ENCODE data around the gene EGFR.

The EGFR gene

DNA sequence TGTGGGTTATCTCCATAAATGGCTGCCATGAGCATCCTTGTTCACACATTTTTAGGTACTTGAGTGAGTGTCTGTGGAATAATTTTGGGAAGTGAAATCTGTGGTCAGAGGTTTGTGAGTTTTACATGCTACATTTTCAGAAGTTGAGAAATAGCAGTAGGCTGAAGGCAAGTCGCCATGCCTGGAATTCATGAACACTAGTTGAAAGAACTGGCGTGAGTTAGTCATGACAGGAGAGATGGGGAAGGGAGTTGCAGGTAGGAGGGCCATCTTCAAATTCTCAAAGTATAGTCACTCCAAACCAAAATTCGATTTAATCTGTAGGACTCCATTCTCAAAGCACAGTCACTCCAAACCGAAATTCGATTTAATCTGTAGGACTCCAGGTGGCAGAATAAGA lies 89.6 kb downstream of the EGFR start:
- DNase-seq: no peak

DNA sequence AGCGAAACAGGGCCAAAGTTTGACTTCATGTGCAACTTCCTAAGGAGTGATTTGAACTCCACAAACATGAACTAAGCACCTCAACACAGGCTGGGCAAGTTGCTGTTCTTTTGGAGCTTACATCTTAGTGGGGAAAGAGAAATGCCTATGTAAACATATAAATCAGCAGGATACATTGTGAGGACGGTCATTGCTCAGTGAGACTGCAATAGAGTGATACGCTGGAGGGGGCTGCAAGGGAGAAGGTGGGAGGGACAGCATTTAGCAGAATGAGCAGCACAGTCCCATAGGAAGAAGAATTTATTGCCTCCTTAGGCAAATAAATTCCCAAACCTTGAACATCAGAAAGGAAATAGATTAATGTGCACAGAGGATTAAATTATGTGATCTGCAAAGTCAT lies 90.0 kb downstream of the EGFR start:
- no peak for DNase-seq

DNA sequence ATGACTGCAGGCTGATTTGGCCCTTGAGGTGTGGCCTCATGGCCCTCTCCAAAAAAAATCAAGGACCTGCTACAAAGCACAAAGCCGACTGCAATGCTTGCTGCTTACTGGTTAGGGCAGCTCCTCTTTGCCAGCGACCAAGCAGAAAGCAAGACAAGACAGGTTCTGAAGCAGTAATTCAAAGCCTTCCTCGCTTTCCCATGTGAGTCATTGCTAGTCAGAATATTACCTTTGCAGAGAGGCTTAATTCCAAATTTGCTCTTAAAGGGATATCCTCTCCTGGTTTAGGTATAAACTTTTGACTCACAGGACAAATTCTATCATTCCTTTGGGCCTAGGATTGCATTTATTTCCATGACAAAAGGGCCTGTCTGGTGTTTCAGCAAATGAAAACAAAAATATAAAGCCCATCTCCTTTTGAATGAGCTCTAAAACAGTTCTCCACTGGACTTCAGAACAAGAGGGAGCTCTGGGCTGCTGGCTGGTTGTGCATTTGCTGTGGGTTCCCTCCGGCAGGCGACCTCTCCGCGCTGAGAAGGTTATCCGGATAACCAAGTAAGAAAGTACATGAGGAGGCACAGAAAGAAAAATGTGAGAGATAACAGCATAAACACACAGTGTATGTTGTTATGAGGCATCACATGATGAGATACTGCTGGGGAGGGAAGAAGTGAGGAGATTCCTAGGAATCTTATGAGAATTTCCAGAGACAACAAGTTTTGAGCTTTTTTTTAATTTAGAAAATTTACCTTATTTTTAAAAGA lies 90.8 kb downstream of the EGFR start:
- no peak for DNase-seq

DNA sequence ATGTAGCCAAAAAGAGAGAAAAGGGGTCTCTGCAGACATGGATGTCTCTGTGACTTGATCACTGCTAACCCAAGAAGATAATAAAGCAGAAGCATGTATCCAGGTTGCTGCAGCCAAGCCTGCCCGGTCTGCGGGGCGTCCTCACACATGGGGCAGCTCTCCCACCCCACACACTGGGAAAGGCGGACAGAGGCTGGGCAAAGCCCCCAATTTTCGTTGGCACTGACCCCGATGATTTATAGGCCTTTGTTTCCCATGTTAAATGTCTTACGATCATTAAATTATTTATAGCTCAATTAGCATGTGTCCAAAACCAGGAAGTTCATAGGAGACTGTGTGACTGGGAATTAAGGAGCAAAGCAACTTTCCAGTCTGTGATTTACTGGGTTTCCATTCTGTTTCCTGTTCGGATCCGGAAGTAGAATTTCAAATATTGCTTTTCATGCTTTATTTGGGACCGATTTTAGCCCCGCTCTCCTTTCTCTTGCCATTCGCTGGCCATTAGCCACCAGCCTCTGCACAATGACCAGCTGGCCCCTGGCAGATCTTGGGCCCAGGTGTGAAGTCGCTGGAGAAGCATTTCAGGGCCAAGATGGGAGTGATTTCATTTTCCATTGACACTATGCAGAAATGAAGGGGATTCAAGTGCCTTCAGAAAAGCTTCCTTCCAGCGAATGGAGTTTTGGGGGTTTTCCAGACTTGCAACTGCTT lies 91.6 kb downstream of the EGFR start:
- no peak for DNase-seq

DNA sequence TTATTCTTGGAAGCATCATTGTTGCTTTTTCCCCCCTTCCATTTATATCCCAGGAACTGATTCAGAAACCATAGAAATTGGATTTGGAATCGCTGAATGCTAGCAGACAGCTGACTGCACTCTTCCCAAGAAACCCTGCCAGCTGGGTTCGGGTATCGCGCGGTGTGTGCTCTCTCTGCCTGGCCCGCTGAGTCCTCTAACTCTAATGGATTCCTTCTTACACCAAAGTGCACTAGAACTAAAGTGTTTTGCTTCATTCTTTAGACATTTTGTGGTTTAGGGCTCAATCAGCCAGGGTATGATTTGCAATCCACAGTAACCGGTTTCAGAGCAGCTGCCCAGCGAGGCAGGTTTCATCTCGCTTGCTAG lies 92.2 kb downstream of the EGFR start:
- no peak for DNase-seq

DNA sequence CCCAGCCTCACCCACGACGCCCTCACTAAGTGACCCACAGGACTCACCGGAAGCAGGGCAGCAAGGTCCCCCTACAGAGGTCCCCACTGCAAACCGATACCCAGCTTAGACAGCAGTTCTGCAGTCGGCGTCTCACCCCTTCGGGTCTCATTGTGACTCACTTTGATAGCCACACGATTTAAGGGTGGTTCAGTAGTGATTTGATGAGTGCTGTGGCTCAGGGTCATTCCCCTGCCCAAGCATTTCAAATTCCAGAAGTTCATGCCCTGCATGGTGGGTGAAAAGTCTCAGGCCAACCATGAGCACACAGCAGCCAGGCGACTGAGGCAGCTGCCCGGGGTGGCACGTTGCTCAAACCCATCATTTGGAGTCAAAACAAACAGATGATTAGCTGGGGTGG lies 93.2 kb downstream of the EGFR start:
- no peak for DNase-seq

DNA sequence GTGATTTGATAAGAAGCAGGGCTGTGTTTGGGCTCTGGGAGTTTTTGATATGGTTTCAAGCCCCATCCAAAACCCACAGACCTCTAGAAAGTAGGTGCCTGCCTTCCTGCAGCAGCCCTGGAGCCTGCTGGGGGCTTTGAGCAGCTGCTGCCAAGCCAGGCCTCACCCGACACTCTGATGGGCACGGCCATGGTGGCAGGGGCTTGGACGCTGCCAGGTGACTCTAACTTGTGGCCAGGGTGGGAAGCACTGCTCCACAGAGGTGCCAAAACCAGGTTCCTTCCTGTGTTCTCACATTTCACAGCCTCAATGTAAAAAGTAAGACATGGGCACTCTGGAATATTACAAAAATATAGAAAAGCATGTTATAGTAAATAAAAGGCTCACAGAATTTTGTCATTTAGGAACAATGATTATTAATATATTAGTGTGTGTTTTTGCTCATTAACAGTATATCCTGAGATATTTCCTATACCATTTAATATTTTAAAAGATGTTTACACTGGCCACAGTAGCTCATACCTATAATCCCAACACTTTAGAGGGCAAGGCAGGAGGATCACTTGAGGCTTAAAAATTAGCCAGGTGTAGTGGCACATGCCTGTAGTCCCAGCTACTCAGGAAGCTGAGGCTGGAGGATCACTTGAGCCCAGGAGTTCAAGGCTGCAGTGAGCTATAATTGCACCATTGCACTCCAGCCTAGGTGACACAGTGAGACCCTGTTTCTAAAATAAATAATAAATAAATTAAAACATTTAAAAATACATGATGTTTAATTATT lies 95.1 kb downstream of the EGFR start:
- no peak for DNase-seq

DNA sequence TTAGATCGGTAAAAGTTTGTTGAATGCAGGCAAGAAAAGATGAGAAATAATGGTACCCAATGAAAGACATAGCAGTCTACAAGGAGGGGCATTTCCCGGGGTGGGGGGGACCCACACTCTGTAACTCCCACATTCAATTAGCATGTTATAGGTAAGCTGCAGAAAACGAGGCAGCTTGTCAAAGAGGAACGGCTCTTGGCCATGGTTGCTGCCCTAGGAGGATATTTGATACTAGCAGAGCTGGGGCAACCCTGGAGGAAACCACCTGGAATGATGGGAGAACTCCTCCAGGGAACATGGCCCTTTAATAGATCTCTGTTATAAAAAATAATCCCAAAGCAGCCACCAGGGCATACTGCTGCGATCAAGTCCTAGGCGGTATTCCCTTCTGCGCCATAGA lies 98.5 kb downstream of the EGFR start:
- no peak for DNase-seq

DNA sequence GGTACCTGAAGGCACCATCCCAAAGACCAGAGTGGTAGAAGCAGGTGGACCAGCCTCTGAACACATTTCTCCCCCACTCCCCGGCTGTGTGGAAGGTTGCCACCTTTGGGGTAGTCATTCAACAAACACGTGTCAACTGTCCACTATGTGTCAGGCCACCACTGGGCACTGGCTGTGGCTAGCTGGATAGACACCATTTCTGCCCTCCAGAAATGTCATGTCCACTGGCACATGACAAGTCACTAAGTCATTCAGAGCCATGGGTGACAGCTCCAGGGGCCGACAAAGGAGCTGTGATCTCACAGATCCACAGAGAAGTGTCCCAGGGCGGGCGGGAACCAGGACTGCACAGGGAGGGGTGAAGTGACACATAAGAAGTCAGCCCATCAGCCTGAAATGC lies 99.6 kb downstream of the EGFR start:
- DNase-seq: no peak

DNA sequence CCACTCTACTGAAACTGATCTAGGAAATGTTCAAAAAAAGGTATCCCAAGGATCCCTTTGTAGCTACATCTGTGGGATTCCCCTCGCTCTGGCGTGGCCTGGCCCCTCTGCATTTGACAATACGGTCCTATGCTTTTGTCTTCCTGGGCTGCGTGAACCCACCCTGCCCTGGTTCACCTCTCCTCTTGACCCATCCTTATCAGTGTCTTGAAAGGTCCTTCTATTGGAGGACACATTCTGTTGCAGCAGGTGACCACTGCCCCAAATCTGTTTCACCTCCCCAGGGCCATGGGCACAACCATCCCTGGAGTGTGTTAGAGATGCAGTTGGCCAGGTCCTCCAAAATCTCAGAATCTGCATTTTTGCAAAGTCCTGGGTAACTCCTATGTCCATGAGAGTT lies 100.8 kb downstream of the EGFR start:
- no peak for DNase-seq

DNA sequence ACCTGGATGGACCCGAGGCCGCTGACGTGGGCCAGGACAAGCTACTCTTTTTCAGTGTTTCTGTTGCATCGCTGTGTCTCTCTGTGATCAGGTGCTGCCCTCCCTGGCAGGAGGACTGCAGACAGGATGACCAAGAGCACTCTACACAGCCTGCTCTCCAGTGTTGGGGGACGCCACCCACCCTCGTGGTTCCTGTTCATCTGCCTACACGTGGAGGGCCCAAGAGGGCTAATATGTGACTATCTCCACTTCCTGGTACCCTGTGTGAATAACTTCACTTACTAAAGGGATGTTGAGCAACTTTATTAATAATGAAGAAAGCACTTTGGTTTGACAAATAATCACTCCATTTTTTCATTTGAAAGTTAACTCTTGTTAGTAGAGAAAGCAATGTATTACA lies 101.3 kb downstream of the EGFR start:
- DNase-seq: no peak

DNA sequence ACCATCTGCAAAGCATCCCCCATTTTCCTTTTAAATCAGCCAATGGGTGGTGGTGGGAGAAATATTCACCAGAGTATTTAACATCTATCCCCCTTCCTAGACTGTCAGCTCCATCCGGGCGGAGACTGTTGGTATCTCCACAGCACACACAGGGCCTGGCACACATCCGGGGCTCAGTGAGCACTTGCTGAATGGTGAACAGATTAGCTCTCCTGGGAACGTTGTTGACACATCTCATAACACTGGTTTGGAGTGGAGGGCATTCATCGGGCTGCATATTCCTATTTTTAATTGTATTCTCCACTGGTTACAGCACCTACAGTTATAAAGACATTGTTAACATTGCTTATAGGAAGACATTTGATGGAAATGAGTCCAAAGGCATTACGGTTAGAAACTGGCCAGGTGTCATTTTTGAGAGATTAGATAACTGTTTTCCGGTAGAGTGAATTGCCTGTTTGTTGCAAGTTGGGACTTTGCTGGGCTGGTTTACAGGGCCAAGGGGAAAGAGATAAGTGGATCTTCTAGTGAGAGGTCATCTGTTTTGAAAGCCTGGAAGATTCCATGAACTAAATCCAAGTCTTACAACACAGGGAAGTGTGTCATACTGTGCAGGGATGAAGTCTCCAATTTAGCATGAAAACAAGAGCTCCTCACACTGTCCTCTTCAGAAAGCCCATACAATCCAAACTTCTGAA lies 101.8 kb downstream of the EGFR start:
- no peak for DNase-seq

DNA sequence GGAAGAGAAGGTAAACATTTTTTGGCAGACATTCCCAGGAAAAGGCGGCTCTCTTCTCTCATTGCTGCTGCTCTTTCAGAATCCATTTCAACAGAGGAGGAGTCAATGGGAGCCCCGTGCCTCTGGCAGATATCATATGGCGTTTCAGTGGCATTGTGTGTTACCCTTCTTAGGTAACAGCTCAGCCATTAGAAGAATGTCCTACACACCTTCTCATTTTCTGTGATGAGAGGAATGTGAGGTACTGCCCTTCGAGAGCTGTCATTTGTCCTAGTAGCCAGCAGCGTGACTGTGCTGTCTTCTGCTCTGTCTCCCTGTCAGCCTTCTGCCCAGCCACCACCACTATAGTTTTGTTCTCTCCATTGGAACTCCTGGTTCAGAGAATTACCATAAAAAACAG lies 102.4 kb downstream of the EGFR start:
- no peak for DNase-seq

DNA sequence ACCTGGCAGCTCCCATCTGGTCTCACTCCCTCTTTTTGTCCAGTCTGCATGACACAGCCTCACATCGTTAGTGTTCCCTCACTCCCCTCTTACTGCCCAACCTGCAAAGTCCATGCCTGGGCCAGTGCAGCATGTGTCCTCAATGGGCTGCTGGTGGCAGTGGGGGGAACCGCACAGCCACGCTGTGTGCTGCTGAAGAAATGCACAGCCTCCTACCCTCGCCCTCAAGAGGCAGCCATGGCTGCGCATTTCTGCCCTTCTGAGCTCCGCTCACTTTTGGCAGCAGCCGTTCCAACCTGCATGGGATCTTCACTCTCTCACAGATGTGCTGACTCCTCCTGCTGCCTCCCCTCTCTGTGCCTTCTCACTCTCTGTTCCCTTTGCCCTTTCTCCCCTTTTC lies 103.4 kb downstream of the EGFR start:
- no peak for DNase-seq

DNA sequence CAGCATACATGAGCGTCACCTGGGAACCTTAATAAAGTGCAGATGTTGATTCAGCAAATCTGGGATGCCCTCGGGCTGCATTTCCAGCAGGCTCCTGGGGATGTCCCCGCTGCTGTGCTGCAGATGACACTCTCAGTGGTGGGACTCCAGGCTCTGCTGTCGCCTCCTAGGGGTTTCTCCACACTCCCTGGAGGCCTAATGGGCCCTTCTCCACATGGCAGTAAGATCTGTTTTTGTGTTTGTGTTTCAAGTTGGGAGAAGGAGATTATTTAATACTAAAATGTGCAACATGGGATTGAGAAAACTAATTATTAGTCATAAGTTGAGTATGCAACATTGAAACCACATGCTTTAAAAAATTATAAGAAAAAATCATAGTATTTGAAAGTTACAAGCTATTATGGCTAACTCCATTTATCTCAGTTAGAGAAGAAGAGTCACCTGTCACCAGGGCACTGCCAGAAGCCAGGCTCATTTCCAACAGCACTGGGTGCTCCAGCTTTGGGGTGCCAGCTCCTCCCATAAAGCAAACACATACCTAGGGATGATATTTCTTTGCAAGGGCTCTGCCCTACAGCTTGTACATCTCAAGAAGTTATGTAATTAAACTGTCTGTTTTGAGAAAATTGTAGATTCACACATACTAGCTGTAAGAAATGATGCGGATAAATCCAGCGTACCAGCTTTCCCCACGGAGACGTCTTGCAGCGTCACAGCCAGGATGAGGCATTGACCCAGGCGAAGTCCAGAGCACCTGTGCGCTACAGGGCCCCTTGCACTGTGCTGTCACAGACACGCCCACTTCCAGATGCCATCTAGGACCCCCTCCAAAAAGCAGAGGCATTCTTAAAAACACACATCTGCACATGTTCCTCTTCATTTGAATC lies 106.4 kb downstream of the EGFR start:
- no peak for DNase-seq

DNA sequence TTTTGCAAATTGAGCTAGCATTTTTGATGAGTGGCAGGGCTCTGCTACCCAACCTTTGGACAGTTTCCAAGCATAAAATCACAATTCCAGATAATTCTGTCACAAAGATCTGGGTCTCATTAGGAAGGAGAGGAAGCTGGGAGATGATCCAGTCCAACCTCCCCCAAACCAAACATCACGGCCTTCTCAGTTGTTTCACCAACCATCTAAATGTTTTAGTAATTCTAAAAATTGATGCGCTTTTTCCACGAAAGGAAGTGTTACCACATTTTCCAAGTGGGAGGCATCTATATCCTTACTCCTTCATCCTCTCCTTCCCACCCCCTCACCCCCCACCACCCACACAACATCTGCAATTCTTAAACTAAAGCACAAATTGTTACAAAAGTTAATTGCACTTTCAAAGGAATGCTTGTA lies 108.3 kb downstream of the EGFR start:
- DNase-seq: no peak

DNA sequence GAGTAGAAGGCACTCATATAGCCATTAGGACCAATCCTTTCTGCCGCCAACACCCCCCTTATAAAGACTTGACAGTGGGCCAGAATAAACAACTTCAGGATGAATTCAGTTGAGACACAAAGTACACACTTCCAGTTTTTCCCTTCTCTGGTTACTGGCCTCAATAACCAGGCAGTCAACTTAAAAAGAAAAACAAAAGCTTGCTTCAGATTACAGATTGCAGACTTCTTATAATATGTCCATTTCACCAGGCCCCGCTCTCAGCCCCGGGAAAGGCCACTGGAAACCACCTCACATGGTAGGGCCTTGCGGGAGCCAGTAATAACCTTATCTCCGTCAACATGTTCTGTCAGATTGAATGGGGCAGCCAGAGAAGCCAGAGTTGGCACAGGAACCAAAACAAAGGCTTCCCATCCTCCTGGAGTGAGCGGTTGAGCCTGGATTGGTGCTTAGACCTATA lies 108.8 kb downstream of the EGFR start:
- no peak for DNase-seq

DNA sequence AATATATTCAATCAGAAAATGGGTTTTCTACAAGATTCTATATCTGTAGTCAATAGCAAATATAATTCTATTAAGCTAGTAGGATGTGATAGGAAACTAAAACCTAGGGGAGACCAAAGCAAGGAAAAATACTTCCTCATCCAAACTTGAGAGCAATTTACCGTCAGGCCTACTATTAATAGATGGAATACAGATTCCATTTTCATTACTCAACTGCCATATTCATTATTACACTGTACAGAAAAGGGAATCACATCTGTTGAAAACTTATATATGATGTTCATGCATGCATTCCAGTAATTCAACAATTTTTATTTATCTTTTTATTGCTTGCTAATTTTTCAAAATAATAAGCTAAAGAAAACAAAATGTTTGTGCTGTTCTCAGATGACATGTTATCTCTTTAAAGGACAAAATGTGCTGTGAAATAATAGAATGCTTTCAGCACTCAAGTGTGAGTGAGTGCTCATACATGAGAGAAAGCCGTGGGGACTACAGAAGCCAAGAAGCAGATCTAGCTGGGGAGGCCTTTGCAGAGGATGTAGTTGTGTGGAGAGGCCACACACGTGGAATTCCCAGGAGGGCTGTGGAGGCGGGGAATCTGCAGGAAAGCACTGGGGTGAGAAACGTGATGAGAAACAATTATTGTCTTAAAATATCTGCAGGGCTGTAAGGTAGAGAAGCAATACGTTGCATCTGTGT lies 110.0 kb downstream of the EGFR start:
- no peak for DNase-seq

DNA sequence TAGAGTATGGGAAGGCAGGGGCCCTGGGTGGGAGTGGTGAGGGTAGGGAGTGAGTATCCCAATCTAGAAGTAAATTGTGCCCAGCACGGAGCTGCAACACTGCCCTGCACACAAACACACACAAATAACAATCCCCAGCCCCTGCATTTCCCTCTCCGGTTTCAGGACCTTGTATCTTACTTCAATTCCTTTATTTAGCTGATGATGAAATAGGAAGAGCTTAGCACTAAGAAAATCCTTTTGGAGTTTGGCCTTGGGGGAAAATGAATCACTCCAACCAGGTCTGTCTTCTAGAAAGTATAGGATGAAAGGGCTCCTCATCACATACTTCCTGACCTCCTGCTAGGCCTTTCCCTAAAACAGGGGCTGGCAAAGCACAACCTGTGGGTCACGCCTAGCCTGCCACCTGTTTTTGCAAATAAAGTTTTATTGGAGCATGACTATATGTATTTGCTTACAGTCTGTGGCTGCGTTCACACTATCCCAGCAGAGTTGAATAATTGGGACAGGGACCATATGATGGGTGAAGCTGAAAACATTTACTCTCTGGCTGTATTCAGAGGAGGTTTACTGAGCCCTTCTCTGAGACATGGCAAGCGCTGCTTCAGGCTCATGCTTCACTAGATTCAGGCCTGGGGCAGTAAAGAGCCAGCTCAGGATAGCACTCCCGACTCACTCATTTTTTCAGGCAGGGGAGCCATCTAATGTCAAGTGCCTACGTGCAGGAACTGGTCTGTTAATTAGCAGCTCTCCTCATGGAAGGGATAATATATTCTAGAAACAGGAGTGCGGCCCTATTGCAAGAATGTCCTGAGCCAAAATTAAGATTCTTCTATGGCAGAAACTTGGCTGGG lies 111.0 kb downstream of the EGFR start:
- no peak for DNase-seq

DNA sequence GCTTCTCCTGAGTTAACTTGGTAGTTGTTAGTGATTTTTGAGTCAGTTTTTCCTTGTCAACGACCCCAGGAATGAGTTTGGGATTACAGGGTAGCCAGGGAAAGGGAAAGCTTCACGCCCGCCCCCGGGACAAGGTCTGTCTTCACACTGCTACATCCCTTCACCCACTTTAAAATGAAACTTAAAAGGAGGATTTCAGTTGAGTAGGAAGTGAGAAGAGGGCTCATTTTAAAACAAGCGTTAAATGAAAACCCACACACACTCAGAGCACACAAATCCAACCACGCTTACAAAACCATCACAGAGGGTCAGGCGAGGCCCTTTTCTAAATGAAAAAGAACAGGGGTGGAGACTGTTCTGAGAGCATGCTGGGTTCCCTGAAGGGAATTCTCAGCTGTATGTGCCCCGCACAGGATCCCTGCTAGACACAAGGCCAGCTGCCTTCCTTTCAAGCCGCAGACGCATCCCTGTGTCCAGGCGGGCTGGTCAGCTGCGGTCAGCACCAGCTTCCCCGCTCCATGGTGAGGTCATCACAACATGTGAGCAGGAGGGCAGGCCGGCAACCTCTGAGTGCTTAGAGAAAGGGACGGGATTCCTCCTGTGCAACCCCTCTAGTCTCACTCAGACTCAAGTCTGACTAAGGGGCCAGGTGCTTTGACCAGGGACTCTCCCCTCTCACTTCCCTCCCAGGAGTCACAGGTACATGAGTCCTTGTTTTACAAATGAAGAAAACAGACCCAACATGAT lies 111.8 kb downstream of the EGFR start:
- no peak for DNase-seq
